Adipose tissue (tissue), 3 donors: ENCODE results near the gene AMTN. TPM values are rescaled to one million over a fixed set of nuclear protein-coding genes. Genes with fewer than 3 reads are reported as not detected.
"Not testable (repeated sequence)": the region's sequence is repeated elsewhere in the genome, so short reads cannot be mapped to it uniquely, and the experiment has no call there.

ENCODE experiments used
- H3K27ac ChIP-seq: one replicate; pipeline ENCODE4 v1.5.1; 2013; ENCODE audit warnings: low read depth, low read length
- WGBS, 3 donors: extraction: QIAGEN DNeasy Blood & Tissue Kit; methylation state at CpG; one replicate each; pipeline ENCODE4 v1.1.7; 2013; 5-methylcytosine and 5-hydroxymethylcytosine counted together
- polyA plus RNA-seq, 3 donors: library from polyadenylated mRNA; stranded (reverse); fragments of 200-250 nt; gene quantifications; one replicate each; pipeline ENCODE4 v1.2.3, GENCODE V29; 2013
- donor health status: healthy with polysubstance abuse.
- donor health status: Bipolar disorder and iron deficiency.
- donor health status: healthy.

The AMTN gene, protein sequence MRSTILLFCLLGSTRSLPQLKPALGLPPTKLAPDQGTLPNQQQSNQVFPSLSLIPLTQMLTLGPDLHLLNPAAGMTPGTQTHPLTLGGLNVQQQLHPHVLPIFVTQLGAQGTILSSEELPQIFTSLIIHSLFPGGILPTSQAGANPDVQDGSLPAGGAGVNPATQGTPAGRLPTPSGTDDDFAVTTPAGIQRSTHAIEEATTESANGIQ
- polyA plus RNA-seq, result not detected

DNA sequence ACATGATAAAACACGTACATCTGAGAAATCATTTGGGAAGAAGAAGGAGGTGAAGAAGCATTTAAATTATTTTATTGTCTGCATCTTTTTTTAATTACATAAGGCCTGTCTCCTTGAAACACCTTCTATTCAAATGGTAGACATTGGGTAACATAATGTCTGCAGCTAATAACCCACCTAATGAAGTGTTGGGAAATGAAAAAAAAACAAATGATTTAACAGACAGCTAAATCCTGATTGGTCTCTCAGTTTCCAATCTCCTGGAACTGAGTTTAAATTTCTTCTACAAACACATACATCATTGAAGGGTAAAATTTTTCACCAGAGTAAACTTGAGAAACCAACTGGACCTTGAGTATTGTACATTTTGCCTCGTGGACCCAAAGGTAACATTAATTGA is at the start of gene AMTN:
TSS of gene AMTN (plus strand) at position 301 of the 400 bp plus-strand sequence. CDS start 209 bp downstream, outside the sequence.
- no peak within 1 kb of the TSS for H3K27ac ChIP-seq
- 60 to 74% (median 72%) methylated on average over 2 of the region's 2 CpGs for WGBS, 3 donors

DNA sequence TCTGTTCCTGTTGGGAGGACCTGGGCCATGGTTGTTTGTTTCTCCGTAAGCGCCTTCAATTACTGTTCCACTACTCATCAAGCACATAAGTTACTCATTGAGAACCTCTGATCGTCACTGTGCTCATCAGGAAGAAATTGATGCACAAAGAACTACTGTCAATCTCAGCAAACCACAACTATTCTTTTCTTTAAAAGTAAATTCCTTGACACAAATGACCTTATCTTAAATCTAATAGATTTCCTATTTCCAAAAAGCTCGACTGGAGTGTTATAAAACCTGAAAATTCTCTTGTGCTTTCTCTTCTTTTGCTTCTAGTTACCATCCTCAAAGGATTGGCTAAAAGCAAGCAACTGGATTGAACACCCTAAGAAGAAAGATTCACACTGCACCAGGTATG is 46.5 kb upstream of the AMTN start, which contains the start of gene MUC7:
TSS of gene MUC7 (plus strand) at position 301 of the 400 bp plus-strand sequence. CDS start 1,825 bp downstream, outside the sequence.
- WGBS, 3 donors, result 70 to 74% (median 72%) methylated on average over 4 of the region's 4 CpGs
- no peak within 1 kb of the TSS for H3K27ac ChIP-seq

DNA sequence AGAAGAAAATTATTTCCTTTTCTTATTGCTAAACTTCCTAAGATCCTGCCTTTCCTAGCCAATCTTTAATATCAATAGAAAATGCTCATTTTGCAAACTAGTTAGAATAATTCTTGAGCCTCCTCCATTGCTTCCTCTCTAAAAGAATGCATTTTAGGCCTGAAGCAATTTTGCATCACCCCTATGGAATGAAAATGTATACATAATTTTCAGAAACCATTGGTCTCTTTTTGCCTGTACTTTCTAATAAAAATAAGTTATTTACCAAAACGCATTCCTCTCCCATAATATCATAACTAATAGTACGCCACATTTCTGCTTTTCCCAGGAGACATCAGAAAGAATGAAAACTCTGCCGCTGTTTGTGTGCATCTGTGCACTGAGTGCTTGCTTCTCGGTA is 44.7 kb upstream of the AMTN start:
- 81 to 87% (median 83%) methylated on average over 4 of the region's 4 CpGs for WGBS, 3 donors
- H3K27ac ChIP-seq, result no peak overlapping the region

DNA sequence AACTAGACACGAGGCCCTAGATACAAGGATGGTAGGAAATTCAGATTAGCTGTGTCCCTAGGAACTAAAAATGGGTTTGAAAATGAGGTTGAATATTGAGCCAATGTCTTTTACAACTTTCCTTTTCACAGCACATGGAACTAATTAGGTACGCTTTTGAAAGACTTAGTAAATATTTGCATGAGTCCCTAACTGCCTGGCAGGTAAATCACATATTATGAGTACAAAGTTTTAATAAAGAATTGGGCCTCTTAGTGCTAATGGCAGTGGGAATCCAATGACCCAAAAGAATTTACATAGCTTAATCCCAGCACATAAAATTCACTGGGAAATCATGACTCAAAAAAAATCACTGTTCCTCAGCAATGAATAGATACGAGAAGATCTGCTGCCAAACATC is 29.6 kb upstream of the AMTN start:
- no peak overlapping the region for H3K27ac ChIP-seq
- WGBS, 3 donors, result 60 to 80% (median 61%) methylated on average over 3 of the region's 3 CpGs

DNA sequence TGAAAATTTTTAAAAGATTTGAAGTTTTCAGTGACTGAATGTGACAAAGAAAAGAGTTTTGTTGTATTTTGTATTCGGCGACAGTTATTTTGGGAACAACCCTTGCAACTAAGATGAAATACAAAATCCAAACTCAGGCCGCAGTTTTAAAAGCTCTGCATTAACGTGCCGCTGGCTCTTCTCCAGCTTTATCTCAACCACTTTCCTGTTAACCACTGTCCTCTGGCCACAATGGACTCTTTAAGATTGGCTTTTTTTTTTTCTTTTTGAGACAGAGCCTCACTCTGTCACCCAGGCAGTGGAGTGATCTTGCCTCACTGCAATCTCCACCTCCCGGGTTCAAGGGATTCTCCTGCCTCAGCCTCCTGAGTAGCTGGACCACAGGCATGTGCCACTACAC is 22.1 kb upstream of the AMTN start:
- H3K27ac ChIP-seq, result no peak overlapping the region
- WGBS, 3 donors, result 74 to 86% (median 78%) methylated on average over 6 of the region's 6 CpGs

DNA sequence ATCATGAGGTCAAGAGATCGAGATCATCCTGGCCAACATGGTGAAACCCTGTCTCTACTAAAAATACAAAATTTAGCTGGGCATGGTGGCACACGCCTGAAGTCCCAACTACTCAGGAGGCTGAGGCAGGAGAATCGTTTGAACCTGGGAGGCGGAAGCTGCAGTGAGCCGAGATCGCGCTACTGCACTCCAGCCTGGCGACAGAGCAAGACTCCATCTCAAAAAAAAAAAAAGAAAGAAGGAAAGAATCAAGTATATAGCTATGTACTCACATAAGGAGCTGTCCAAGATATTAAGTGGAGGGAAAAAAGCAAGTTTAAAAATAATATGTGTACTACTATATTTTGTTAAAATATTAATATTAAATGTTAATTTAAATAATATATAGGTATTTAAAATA is 16.5 kb upstream of the AMTN start:
- not testable (repeated sequence) for H3K27ac ChIP-seq
- WGBS, 3 donors, result 80 to 89% (median 82%) methylated on average over 8 of the region's 8 CpGs

DNA sequence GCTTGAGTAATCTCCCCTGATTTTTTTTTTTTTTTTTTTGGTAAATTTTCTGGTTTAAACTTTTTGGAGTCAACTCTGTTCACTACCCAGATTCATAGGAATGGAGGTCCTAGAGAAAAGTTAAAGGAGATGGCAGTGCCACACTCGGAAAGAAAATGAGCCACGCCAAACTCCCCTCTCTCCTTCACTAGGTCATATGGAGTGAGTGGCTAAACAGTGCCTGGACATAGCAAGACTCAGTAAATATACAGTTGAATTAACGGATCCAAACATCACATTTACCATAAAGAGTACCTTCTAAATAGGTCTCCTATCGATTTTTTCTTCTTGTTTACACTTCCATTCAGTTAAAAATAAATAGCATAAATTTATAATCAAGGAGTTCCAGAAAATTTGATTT is 13.6 kb upstream of the AMTN start:
- H3K27ac ChIP-seq, result no peak overlapping the region
- 47 to 52% (median 48%) methylated on average over 4 of the region's 4 CpGs for WGBS, 3 donors

DNA sequence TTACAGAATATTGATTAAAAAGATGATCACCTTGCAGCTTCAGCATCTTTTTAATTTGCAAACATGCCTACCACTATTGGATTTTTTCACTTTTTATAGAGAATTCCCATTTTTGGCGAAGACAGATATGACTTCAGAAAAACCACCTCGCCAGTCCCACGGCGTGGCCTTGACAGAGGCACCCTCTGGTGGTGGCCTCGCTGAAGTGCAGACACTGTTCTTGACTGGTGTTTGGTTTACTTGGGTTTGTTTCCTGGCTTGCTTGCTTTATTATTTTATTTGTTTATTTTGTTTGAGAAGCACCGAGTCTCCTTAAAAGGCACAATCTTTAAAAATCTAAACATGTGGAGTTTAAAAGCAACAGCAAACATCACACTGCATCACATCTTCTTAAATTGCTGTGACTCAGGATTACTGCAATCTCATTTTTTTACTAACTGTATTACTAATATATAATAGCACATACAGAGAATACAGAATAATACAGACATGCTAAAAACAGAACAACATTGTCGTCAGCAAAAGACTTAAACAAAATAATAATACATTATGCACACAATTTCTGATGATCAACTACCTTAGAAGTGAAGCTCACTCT is 13.1 kb upstream of the AMTN start:
- 3 to 4% (median 3%) methylated on average over 7 of the region's 7 CpGs for WGBS, 3 donors
- no peak overlapping the region for H3K27ac ChIP-seq

DNA sequence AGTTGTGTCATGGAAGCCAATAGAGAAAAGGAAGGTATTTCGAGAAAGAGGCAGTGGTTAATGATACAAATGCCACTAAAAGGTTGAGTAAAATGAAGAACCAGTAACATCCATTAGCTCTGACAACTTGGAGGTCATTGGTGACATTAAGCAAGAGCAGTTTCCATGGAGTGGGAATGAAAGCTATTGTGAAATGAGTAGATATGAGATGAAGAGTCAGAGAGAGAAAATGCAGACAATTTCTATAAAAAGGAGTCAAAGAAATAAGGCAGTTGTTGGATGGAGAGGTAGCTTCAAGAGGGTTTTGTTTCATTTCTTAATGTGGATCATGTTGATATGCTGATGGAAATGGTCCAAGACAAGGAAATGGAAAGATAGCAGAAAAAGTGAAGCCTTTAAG is 9.6 kb upstream of the AMTN start:
- no peak overlapping the region for H3K27ac ChIP-seq
- WGBS, 3 donors, result 28 to 74% (median 42%) methylated on average over 1 of the region's 1 CpG

DNA sequence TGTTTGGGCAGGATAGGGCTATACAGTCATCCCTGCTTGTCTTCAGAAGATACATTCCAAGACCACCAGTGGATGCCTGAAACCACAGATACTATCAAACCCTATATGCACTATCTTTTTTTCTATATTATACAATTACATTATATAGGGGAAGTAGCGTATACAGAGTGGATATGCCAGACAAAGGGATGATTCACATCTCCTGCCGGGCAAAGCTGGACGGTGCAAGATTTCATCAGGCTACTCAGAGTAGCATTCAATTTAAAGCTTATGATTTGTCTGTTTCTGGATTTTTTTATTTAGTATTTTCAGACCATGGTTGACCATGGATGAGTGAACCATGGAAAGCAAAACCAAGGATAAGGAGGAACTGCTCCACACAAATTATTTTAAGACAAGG is 7.0 kb upstream of the AMTN start:
- no peak overlapping the region for H3K27ac ChIP-seq
- 88 to 97% (median 91%) methylated on average over 3 of the region's 3 CpGs for WGBS, 3 donors

DNA sequence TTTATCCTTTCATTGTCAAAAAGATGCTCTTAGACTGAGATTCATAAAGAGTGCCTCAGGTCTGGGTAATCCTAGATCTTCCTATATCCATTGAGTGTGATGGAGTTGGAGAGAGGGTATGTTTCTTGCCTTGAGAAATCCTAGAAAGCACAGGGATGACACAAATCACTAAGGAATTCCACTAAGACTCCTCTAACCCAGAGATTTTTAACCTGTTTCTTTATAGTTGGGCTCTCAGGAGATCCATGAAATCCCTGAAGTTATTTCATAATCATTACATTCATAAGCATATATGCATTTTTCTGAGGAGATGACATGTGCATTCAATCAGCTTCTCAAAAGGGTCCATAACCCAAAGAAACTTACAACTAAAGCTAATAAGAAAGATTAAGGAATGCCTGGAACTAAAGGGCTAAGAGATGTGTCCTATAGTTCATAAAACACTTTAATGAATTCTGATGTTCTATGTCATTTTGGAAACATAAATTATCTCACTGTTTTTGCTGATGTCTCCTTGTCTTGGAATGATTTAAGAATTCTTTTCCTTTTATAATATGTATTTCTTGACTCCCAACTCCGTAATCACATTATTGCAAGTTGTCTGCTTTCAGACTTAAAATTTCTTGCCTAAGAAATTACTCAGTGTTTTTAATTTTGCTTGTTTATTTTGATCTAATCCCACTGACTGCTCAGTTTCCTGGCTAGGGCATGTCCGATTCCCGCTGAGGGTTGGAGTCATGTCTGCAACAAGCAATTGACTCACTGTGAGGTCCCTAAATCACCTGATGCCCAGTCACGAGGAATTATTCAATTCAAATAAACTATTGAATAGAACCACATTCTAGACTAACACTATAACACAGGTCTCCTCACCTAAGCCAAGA is 2.8 kb upstream of the AMTN start:
- 59 to 84% (median 72%) methylated on average over 4 of the region's 4 CpGs for WGBS, 3 donors
- no peak overlapping the region for H3K27ac ChIP-seq

DNA sequence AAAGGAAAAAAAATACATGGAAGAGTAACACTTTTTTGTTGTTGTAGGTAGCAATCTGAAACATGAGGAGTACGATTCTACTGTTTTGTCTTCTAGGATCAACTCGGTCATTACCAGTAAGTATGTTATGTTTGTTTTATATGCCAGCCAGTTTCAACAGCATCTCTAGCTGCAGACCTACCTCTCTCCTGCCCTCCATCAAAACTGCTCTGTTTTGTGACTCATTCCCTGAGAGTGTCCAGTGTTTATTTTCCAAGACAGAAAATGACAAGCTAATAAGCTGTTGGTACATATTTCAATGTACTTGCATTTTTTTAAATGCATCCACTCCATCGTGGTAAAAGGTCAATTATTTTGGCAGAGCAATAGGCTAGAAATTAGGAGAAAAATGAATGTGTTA is 347 bp downstream of the AMTN start:
- no peak overlapping the region for H3K27ac ChIP-seq
- WGBS, 3 donors, result 71 to 74% (median 72%) methylated on average over 3 of the region's 3 CpGs

DNA sequence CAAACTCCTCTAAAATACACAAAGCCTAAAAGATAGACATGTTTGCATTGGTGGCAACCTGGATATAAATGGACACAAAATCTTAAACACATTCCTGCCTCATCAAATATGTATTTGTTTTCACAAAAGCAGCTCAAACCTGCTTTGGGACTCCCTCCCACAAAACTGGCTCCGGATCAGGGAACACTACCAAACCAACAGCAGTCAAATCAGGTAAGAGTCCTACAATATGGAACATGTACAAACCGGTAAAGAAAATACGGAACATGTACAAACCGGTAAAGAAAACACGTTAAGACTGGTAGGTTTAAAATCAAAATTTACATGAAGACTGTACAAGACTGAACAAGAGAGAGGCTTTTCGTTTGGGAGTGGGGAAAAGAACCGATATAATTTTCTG is 4.3 kb downstream of the AMTN start:
- no peak overlapping the region for H3K27ac ChIP-seq
- WGBS, 3 donors, result 81 to 88% (median 87%) methylated on average over 7 of the region's 7 CpGs

DNA sequence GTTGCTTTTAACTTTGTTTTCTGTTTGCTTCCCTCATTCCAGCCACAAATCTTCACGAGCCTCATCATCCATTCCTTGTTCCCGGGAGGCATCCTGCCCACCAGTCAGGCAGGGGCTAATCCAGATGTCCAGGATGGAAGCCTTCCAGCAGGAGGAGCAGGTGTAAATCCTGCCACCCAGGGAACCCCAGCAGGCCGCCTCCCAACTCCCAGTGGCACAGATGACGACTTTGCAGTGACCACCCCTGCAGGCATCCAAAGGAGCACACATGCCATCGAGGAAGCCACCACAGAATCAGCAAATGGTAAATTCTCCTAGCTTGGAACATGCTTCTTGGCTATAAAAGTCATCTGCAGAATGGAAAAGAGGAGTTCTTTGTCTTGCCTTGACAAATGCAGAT is 12.6 kb downstream of the AMTN start:
- H3K27ac ChIP-seq, result no peak overlapping the region
- 70 to 75% (median 75%) methylated on average over 5 of the region's 5 CpGs for WGBS, 3 donors

DNA sequence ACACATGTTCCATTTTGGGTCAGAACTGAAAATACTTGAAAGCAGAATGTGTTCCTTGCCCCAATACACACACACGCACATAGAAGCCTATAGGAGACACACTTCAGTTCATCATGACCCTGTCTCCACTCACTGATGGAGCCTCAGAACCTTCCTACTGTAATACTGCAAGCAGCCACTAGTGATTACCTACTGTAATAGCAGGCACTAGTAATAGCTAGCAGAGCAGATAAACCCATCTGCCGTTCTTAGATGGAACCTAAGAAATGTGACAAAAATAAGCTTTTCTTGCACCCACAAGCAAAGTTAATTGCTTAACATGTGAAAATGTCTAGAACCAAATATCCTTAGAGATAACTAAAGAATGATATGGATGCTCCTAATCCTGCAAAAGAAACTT is 13.6 kb downstream of the AMTN start:
- H3K27ac ChIP-seq, result no peak overlapping the region
- WGBS, 3 donors, result 53 to 79% (median 60%) methylated on average over 2 of the region's 2 CpGs

DNA sequence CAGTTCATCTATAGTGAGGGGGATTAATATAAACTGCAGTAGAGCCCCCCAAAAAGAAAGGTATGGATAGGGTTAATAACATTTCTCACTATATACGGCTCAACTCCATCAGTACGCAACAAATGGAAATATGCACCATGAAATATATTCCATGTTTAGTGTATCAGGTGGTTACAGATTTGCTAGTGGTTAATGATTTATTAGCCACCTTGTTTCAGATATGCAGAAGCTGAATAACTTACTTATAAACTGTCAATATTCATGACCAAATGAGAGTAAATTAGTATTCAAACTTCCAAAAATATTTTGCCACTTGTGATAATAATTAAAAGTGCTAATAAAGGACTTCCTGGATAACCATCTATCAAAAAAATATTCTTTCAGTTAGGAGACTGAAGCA is 14.8 kb downstream of the AMTN start:
- no peak overlapping the region for H3K27ac ChIP-seq
- 29 to 69% (median 66%) methylated on average over 2 of the region's 2 CpGs for WGBS, 3 donors

DNA sequence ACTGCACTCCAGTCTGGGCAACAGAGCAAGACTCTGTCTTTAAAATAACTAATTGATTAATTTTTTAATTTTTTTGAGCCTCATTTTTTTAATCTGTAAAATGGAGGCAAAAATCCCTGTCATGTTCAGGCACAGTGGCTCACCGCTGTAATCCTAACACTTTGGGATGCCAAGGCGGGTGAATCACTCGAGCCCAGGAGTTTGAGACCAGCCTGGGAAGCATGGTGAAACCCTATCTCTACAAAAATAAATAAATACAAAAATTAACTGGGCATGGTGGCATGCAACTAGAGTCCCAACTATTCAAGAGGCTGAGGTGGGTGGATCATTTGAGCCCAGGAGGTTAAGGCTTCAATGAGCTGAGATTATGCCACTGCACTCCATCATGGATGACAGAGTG is 15.4 kb downstream of the AMTN start:
- whole genome bisulfite sequencing, 3 donors, result 90 to 94% (median 91%) methylated on average over 3 of the region's 3 CpGs
- H3K27ac ChIP-seq, result no peak overlapping the region

DNA sequence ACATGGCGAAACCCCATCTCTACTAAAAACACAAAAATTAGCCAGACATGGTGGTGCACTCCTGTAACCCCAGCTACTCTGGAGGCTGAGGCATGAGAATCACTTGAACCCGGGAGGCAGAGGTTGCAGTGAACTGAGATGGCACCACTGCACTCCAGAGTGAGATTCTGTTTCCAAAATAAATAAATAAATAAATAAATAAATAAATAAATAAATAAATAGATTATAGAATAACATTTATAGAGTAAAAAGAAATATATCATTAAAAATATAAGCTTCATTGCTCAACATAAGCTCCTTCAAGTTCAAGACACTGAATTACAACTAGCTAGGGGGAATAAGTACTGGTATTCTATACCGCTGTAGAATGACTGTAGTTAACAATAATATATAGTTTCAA is 16.5 kb downstream of the AMTN start:
- not testable (repeated sequence) for H3K27ac ChIP-seq
- WGBS, 3 donors, result 95 to 100% (median 96%) methylated on average over 3 of the region's 3 CpGs

DNA sequence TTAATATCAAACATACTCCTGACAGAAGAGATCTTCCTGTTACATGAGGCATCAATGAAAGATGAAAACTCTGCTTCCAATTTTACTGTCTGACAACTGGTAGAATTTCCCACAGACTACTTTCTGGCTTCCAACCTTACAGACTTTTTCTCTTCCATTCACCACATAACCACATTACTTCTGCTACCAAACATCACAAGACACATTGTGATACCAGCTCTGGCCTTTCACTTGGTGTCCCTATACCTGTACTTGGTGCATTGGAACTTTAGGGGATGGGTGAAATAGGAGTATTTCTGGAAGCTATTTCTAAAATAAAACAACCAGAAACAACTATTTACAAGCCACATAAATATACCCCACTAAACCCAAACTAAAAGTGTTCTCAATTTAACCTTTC is 20.5 kb downstream of the AMTN start:
- no peak overlapping the region for H3K27ac ChIP-seq
